ENCODE data around the gene PGA5.

Gene PGA5

DNA sequence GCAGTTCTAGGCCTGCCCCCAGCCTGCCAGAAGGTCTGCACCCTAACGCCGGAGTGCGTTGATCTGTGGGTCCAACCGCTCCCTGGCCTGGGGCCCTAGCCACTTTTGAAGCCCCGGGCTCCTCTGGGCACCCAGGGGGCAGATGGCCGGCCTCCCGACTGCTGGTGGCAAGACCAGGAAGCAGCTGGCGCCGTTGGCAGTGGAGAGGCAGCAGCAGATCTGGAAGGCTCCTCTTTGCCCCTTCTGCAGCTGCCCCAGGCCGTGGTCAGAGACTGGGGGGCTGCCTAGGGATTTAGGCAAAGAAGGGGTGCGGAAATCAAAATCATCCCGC is 54.6 kb downstream of the PGA5 start:
- DNase-seq: no peak

DNA sequence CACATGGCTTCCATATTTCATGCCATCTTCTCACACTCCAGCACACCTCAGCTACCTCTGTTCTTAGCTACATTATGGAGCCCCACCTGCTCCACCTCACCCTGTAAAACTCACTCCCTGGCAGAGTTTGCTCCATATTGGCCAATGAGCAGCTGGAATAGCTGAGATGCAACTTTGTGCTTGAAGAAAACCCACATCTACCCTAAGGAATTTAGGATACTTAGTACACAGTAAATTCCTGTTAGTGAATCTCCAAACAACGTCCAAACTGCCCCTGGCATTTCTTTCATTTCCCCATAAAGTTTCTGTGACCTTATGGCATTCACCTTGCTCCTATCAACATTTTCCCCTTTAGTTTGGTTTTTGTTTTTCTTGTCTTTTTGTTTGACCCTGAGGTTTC is 56.4 kb downstream of the PGA5 start:
- DNase-seq: no peak

DNA sequence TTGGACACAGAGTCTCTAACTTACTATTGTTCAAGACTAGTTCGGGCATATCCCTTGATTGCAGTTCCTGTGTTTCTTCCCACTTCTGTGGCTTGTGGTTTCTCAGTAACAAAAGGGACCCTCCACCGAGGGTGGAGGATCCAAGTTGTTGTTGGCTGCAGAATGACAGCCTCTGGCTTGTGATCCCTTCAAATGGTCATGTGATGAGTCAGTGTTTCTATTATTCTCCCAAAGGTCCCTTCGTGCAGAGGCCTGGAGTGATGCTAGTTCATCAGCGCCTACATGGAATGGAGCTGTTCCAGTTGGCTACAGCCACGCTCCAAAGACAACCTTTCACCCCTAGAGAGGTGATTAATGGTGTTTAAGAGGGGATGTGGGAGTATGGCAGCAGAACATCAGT is 56.8 kb downstream of the PGA5 start:
- peak; percentile 75 for DNase-seq

DNA sequence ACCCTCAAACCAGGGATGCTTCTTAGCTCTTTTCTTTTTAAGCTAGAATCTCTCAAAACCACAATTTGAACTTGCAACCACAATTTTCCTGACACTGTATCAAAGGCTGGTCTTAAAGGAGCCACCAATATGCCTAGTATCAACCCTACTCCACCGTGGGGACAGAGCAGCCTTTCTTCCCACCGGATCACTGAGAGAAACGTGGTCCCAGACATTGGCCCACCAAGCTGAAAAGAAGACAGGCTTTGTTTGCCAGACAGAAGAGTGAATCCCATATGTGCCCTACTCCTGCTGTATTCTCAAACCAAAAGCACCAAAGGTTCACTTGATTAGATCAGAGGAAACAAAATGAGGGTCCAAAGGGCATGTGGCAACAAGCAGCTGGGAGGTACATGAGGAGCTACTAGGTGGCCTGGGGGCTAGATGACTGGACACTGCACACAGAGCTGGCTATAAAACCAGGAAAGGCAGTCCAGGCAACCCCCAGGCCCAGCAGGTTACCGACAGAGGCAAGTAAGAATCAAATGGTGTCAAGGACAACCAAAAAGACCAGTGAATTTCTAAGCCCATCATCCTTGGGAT is 57.8 kb downstream of the PGA5 start:
- no peak for DNase-seq
